Upper lobe of right lung (tissue), 1 donor: ENCODE measurements around the gene CXCR6. TPM values are rescaled to one million over a fixed set of nuclear protein-coding genes. Genes with fewer than 3 reads are reported as not detected.

Experiments used
- ATAC-seq: fragments of 200-7000 bp; cut with Tn5 transposase; one replicate; pipeline ENCODE4 v1.9.1; 2020; ENCODE audit warnings: mild to moderate bottlenecking, moderate library complexity
- DNase-seq: peaks from one replicate; pipeline ENCODE4 v3.0.0-alpha.2; 2020
- H3K27ac ChIP-seq: fragments of 200-600 bp; one replicate; pipeline ENCODE4 v1.8.0; 2022
- H3K27me3 ChIP-seq: fragments of 200-600 bp; one replicate; pipeline ENCODE4 v1.8.0; 2022; ENCODE audit warnings: mild to moderate bottlenecking
- H3K36me3 ChIP-seq: fragments of 200-600 bp; one replicate; pipeline ENCODE4 v1.8.0; 2022
- H3K4me1 ChIP-seq: fragments of 200-600 bp; one replicate; pipeline ENCODE4 v1.8.0; 2022
- H3K4me3 ChIP-seq: fragments of 200-600 bp; one replicate; pipeline ENCODE4 v1.8.0; 2022; ENCODE audit warnings: mild to moderate bottlenecking
- H3K9me3 ChIP-seq: fragments of 200-600 bp; one replicate; pipeline ENCODE4 v1.8.0; 2022
- CTCF ChIP-seq: fragments of 200-600 bp; IDR thresholded peaks from one replicate; pipeline ENCODE4 v1.8.0; 2022; ENCODE audit warnings: antibody characterized with exemption
- intact Hi-C: fragments of 100-400 bp; cut with DNase I; formaldehyde crosslinking; loops from one replicate; pipeline ENCODE4 v1.11.0; 2022
- total RNA-seq: library from RNA; stranded (reverse); fragmentation: NEBNext Ultra II Directional; extraction: Animal tissue kit (Norgen Biotek cat#: 25700); gene quantifications from one replicate; pipeline ENCODE4 v1.2.1, GENCODE V29; 2021
- donor health status: DM: no; HTN: yes; CAD: no; lungs with severe emphysema.

CXCR6 gene
- total RNA-seq, 1 donor from 2014 or later: 4.7 TPM

GRCh38 chr3:45905755-45906154 lies 37.5 kb upstream of the CXCR6 start:
- ATAC-seq (no peak), DNase-seq (no peak)
- Histone ChIP-seq H3K9me3 (no peaks in the 10 kb centered on the region), H3K27ac (no peak overlapping the region), H3K27me3 (no peaks in the 10 kb centered on the region), H3K4me1 (peaks cover 6% of the 10 kb centered on the region), H3K4me3 (no peak overlapping the region), H3K36me3 (no peaks in the 10 kb centered on the region)
- intact Hi-C loops: no loop called here
- TF ChIP-seq CTCF: no peak

GRCh38 chr3:45906681-45907407 lies 36.4 kb upstream of the CXCR6 start:
- DNase-seq (no peak), ATAC-seq (peak; percentile 42)
- Histone ChIP-seq H3K27ac (no peak overlapping the region), H3K9me3 (no peaks in the 10 kb centered on the region), H3K4me3 (no peak overlapping the region), H3K27me3 (no peaks in the 10 kb centered on the region), H3K4me1 (peaks cover 6% of the 10 kb centered on the region), H3K36me3 (no peaks in the 10 kb centered on the region)
- intact Hi-C loops: no loop called here
- peak; percentile 27 for TF ChIP-seq CTCF

GRCh38 chr3:45907769-45908705 lies 35.2 kb upstream of the CXCR6 start:
- Histone ChIP-seq H3K4me3 (no peak overlapping the region), H3K36me3 (no peaks in the 10 kb centered on the region), H3K9me3 (no peaks in the 10 kb centered on the region), H3K4me1 (peaks cover 6% of the 10 kb centered on the region), H3K27ac (no peak overlapping the region), H3K27me3 (no peaks in the 10 kb centered on the region)
- no peak for TF ChIP-seq CTCF
- ATAC-seq (no peak), DNase-seq (no peak)
- intact Hi-C loops: no loop called here

- Histone ChIP-seq H3K4me3 (no peak overlapping the region), H3K27me3 (no peaks in the 10 kb centered on the region), H3K4me1 (peaks cover 6% of the 10 kb centered on the region), H3K36me3 (no peaks in the 10 kb centered on the region), H3K27ac (no peak overlapping the region), H3K9me3 (no peaks in the 10 kb centered on the region)
- DNase-seq (no peak), ATAC-seq (no peak)
- intact Hi-C loops: no loop called here
- TF ChIP-seq CTCF: no peak
Measured at GRCh38 chr3:45908761-45909160, 34.5 kb upstream of the CXCR6 start.

GRCh38 chr3:45909542-45909941 lies 33.7 kb upstream of the CXCR6 start:
- H3K9me3 ChIP-seq: no peaks in the 10 kb centered on the region
- DNase-seq (no peak), ATAC-seq (no peak)
- H3K36me3 ChIP-seq: no peaks in the 10 kb centered on the region
- no peaks in the 10 kb centered on the region for H3K27me3 ChIP-seq
- intact Hi-C loops: no loop called here
- no peak for TF ChIP-seq CTCF
- no peak overlapping the region for H3K4me3 ChIP-seq
- peaks cover 6% of the 10 kb centered on the region for H3K4me1 ChIP-seq
- no peak overlapping the region for H3K27ac ChIP-seq
